Colonic mucosa (tissue), 4 donors: Measurements from ENCODE around the gene TMEM175. TPM values are rescaled to one million over a fixed set of nuclear protein-coding genes. Genes with fewer than 3 reads are reported as not detected.

Source experiments
- DNase-seq: peaks from one replicate; pipeline ENCODE4 v3.0.0-alpha.2; 2020
- H3K27ac ChIP-seq: fragments of 200-600 bp; one replicate; pipeline ENCODE4 v1.8.0; 2021
- H3K27me3 ChIP-seq: fragments of 200-600 bp; one replicate; pipeline ENCODE4 v1.8.0; 2021
- H3K36me3 ChIP-seq: fragments of 200-600 bp; one replicate; pipeline ENCODE4 v1.8.0; 2021
- H3K4me1 ChIP-seq: fragments of 200-600 bp; one replicate; pipeline ENCODE4 v1.8.0; 2021; ENCODE audit warnings: mild to moderate bottlenecking
- H3K4me3 ChIP-seq: fragments of 200-600 bp; one replicate; pipeline ENCODE4 v1.8.0; 2021
- H3K9ac ChIP-seq, 2 donors: one replicate each; pipeline ENCODE4 v1.7.0; 2013; ENCODE audit warnings: control low read depth in 2 of 2, low read depth in 2 of 2, low read length in 2 of 2
- H3K9me3 ChIP-seq: fragments of 200-600 bp; one replicate; pipeline ENCODE4 v1.8.0; 2021
- intact Hi-C: fragments of 100-400 bp; cut with DNase I; formaldehyde crosslinking; loops from one replicate; pipeline ENCODE4 v1.14.1; 2022
- total RNA-seq, 2 donors: library from RNA; stranded (reverse); fragmentation: NEBNext Ultra II Directional in 1 of 2; extraction: Animal tissue kit (Norgen Biotek cat#: 25700) in 1 of 2; gene quantifications; one replicate each; pipeline ENCODE4 v1.2.1, GENCODE V29; 2021
- TF ChIP-seq, protein P1 (sequence below): fragments of 200-600 bp; IDR thresholded peaks from one replicate; pipeline ENCODE4 v1.8.0; 2022; ENCODE audit warnings: antibody characterized with exemption, mild to moderate bottlenecking
- donor health status: healthy.
- donor health status: DM: no; HTN: no; CAD: no.
- donor health status: DM: no; HTN: no; CAD: no.

The TMEM175 gene
- total RNA-seq, 2 donors from 2014 or later = 17.7 to 30.2 TPM

DNA sequence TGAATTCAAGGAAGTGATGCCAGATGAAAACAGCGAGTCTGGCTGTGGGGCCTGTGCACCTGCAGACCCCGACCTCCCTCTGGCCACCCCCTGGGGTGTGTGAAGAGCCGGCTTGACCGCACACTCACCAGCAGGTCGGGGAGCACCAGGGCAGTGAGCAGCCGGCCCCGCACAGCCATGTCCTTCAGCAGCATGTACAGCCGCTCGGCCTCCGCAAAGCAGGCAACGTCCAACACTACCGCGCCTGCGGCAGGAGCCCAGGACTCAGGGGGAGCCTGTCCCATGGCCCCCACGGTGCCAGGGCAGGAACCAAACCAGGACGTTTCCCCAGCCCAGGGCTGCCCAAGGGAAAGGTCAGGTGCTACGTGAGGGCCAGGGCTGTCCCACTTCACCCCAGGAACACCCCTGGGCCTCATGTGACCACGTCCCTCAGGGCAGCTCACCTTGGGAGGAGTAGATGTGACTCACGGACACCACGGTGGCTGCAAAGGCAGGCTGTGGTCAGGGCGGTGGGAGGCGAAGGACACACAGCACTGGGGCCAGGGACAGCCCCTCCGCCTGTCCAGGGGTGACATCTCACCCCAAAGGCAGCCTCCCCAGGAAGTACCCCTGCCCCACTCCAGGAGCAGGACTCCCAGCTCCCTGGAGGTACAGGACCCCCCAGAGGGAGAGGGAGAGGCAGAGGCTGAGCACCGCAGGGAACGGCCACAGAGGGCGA, 32.9 kb downstream of the TMEM175 start:
- Histone ChIP-seq H3K27me3 (no peaks in the 10 kb centered on the region), H3K9me3 (no peaks in the 10 kb centered on the region), H3K27ac (no peak overlapping the region), H3K4me1 (peaks cover 4% of the 10 kb centered on the region), H3K36me3 (peaks cover 3% of the 10 kb centered on the region), H3K9ac (no peak overlapping the region), H3K4me3 (no peak overlapping the region)
- DNase-seq = no peak
- intact Hi-C loops = no loop called here
- TF ChIP-seq, protein P1, sequence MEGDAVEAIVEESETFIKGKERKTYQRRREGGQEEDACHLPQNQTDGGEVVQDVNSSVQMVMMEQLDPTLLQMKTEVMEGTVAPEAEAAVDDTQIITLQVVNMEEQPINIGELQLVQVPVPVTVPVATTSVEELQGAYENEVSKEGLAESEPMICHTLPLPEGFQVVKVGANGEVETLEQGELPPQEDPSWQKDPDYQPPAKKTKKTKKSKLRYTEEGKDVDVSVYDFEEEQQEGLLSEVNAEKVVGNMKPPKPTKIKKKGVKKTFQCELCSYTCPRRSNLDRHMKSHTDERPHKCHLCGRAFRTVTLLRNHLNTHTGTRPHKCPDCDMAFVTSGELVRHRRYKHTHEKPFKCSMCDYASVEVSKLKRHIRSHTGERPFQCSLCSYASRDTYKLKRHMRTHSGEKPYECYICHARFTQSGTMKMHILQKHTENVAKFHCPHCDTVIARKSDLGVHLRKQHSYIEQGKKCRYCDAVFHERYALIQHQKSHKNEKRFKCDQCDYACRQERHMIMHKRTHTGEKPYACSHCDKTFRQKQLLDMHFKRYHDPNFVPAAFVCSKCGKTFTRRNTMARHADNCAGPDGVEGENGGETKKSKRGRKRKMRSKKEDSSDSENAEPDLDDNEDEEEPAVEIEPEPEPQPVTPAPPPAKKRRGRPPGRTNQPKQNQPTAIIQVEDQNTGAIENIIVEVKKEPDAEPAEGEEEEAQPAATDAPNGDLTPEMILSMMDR = no peak

DNA sequence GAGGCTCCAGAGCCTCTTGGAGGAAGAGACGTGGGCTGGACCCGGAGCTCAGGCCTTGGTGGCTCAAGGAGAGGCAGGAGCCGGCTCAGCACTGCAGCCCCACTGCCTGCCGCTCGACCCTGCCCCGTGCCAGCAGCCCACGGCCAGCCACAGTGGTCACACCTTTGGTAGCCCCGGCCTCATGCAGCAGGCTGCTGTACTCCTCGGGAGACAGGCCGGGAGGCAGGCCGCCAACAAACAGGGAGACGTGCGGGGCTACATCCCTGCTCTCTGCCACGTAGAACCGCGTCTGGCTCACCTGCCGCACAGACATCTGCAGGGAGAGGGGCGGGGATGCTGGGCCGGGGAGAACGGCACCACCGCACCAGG, 33.5 kb downstream of the TMEM175 start:
- H3K4me3 ChIP-seq = no peak overlapping the region
- DNase-seq = no peak
- TF ChIP-seq, protein P1 = no peak
- peaks cover 10% of the 10 kb centered on the region for H3K4me1 ChIP-seq
- no peaks in the 10 kb centered on the region for H3K9me3 ChIP-seq
- H3K36me3 ChIP-seq = peaks cover 3% of the 10 kb centered on the region
- no peak overlapping the region for H3K9ac ChIP-seq
- intact Hi-C loops = no loop called here
- no peaks in the 10 kb centered on the region for H3K27me3 ChIP-seq
- H3K27ac ChIP-seq = no peak overlapping the region

DNA sequence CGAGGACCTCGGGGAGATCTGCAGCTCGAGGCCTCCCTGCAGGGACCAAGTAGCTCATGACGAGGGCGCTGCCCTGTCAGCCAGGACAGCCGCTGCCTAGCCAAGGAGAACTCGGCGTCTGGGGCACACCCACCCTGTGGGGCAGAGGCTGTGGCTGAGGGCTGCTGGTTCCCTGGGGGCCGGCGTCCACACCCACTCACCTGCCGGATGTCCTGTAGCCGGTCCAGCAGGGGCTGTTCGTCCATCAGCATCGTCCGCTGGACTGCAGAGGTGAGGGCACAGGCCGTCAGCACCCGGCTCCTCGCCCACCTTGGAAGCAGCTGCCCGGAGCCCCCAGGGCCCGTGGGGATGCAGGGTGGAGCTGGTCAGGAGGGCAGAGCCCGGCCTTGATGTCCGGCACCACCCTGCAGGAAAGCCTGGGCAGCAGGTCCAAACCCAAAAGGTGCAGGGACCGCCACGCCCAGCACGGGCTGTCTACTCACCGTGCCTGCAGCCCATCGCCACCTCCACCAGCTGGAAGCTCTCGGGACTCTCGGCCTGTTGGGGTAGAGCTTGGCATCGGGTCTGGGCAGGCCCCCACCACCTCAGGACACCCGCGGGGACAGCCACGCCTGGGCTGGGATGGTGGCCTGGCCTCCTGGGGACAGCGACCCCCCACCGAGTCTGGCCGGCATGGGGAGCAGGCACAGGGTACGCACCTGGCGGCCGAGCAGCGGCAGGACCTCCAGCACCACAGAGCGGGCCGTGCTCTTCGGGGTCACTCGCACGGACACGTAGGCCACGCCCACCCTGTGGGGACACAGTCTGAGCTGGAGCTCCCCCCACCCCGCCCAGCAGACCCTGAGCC, 34.2 kb downstream of the TMEM175 start:
- H3K27me3 ChIP-seq = no peaks in the 10 kb centered on the region
- H3K4me3 ChIP-seq = no peak overlapping the region
- intact Hi-C loops = no loop called here
- H3K4me1 ChIP-seq = peaks cover 16% of the 10 kb centered on the region
- H3K9ac ChIP-seq = no peak overlapping the region
- DNase-seq = no peak
- no peaks in the 10 kb centered on the region for H3K9me3 ChIP-seq
- TF ChIP-seq, protein P1 = no peak
- H3K27ac ChIP-seq = no peak overlapping the region
- peaks cover 3% of the 10 kb centered on the region for H3K36me3 ChIP-seq

DNA sequence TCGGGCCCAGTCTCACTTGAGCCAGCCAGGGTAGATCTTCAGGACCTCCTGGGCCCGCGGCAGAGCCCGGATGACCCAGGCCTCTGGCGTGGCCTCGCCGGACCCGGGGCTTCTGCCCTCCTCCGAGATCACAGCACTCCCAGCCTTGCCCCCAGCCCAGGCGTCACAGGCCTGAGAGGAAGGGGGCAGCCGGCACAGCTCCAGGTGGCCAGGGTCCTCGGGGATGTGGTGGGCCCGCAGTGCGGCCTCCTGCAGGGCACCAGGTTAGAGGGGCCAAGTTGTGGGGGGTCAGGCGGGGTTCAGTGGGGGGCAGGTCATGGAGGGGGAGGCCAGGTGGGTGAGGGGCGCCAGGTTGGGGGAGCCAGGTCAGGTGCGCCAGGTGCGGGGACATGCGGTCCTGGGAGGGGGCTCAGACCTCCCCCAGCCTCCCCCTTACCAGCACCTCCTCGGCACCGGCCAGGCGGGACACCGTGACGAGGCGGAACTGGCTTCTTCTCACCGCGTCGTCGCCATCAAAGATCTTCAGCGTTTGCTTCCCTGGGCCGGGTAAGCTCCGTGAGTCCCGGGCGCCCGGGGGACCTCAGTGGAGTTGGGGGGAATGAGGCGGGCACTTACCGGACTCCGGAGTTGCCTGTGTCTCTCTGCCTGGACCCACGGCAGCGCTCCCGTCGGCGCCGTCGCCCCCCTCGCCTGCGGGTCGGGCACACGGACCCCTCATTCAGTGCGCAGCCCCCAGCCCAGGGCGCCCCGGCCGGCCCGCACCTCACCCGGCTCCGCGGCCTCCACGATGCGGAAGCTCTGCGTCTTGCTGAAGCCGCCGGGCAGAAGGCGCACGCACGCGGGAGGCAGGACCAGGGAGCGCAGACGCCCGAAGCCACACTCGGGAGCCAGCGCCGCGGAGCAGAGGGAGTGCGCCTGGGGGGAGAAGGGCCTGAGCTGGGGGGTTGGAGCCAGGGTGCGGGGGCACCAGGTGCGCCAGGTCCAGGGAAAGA, 35.1 kb downstream of the TMEM175 start:
- no peak overlapping the region for H3K9ac ChIP-seq
- H3K36me3 ChIP-seq = peaks cover 3% of the 10 kb centered on the region
- intact Hi-C loops = no loop called here
- H3K27ac ChIP-seq = no peak overlapping the region
- TF ChIP-seq, protein P1 = no peak
- no peak for DNase-seq
- peaks cover 17% of the 10 kb centered on the region for H3K4me1 ChIP-seq
- no peak overlapping the region for H3K4me3 ChIP-seq
- H3K27me3 ChIP-seq = no peaks in the 10 kb centered on the region
- H3K9me3 ChIP-seq = no peaks in the 10 kb centered on the region

DNA sequence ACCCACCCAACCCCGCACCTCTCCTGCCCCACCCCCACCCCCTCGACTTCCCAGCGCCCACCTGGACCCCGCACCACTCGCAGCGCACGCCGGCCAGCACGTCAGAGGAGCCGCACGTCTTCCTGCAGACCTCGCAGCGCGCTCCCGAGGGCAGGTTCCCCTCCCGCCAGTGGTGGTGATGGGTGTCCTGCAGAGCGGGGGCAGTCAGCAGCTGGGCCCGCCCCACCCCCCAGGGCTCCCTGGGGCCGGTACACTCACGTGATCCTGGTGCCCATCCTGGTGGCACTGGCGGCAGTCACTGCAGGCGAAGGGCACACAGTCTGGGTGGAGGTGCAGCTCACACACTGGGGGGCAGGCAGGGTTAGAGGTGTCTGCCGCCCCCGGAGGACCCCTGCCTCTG, 36.0 kb downstream of the TMEM175 start:
- Histone ChIP-seq H3K27ac (no peak overlapping the region), H3K4me1 (peaks cover 20% of the 10 kb centered on the region), H3K4me3 (no peak overlapping the region), H3K9ac (no peak overlapping the region), H3K9me3 (no peaks in the 10 kb centered on the region), H3K36me3 (peaks cover 3% of the 10 kb centered on the region), H3K27me3 (no peaks in the 10 kb centered on the region)
- no peak for DNase-seq
- intact Hi-C loops = no loop called here
- TF ChIP-seq, protein P1 = no peak
